Measurements from ENCODE around the gene OR2S2.
"Not testable (repeated sequence)": the region's sequence is repeated elsewhere in the genome, so short reads cannot be mapped to it uniquely, and the experiment has no call there.

OR2S2 gene

GRCh38 chr9:35930989-35931388 lies 27.0 kb downstream of the OR2S2 start:
- no peak for DNase-seq

- DNase-seq: no peak
Measured at GRCh38 chr9:35930521-35930920, 27.4 kb downstream of the OR2S2 start.

GRCh38 chr9:35929453-35929718 lies 28.6 kb downstream of the OR2S2 start:
- DNase-seq: no peak

- no peak for DNase-seq
Measured at GRCh38 chr9:35928591-35929452, 29.1 kb downstream of the OR2S2 start.

- peak; percentile 42 for DNase-seq
Measured at GRCh38 chr9:35923927-35924763, 33.8 kb downstream of the OR2S2 start.

- no peak for DNase-seq
Measured at GRCh38 chr9:35923598-35923926, 34.4 kb downstream of the OR2S2 start.

GRCh38 chr9:35920051-35920620 lies 37.8 kb downstream of the OR2S2 start:
- DNase-seq: no peak

GRCh38 chr9:35919212-35920008 lies 38.5 kb downstream of the OR2S2 start:
- DNase-seq: no peak

GRCh38 chr9:35918780-35919179 lies 39.2 kb downstream of the OR2S2 start:
- DNase-seq: no peak

- no peak for DNase-seq
Measured at GRCh38 chr9:35917261-35917660, 40.7 kb downstream of the OR2S2 start.

GRCh38 chr9:35915681-35916294 lies 42.2 kb downstream of the OR2S2 start:
- no peak for DNase-seq

GRCh38 chr9:35914301-35914807 lies 43.6 kb downstream of the OR2S2 start:
- no peak for DNase-seq

- not testable (repeated sequence) for DNase-seq
Measured at GRCh38 chr9:35913429-35913828, 44.5 kb downstream of the OR2S2 start.

- DNase-seq: no peak
Measured at GRCh38 chr9:35912791-35913400, 45.1 kb downstream of the OR2S2 start.

GRCh38 chr9:35911690-35912089 lies 46.3 kb downstream of the OR2S2 start:
- no peak for DNase-seq

- peak; percentile 35 for DNase-seq
Measured at GRCh38 chr9:35910613-35911359, 47.2 kb downstream of the OR2S2 start.

GRCh38 chr9:35909687-35910612 lies 48.0 kb downstream of the OR2S2 start:
- DNase-seq: no peak

- DNase-seq: no peak
Measured at GRCh38 chr9:35909274-35909673, 48.7 kb downstream of the OR2S2 start, which contains the start of gene SPAAR. Gene SPAAR (plus strand): TSS chr9:35909490. CDS start chr9:35910464, 974 bp downstream.

GRCh38 chr9:35908504-35909125 lies 49.3 kb downstream of the OR2S2 start:
- no peak for DNase-seq
